HFF-Myc (cell line): ENCODE measurements around the gene CYP46A1.

ENCODE experiments used
- DNase-seq: peaks from one replicate; pipeline ENCODE4 v3.0.0-alpha.2; 2011; ENCODE audit warnings: low read depth; ENCODE audit errors: extremely low read depth
- H3K4me3 ChIP-seq: replicated peaks from 2 replicates; pipeline ENCODE4 v1.5.1; 2011; ENCODE audit warnings: low read depth, mild to moderate bottlenecking, control low read depth, low read length
- TF ChIP-seq, protein P1 (sequence below): IDR thresholded peaks from 2 replicates; pipeline ENCODE4 v1.5.1; 2012; ENCODE audit warnings: mild to moderate bottlenecking, low read depth, low read length, control low read depth; ENCODE audit errors: missing control alignments

CYP46A1 gene

DNA sequence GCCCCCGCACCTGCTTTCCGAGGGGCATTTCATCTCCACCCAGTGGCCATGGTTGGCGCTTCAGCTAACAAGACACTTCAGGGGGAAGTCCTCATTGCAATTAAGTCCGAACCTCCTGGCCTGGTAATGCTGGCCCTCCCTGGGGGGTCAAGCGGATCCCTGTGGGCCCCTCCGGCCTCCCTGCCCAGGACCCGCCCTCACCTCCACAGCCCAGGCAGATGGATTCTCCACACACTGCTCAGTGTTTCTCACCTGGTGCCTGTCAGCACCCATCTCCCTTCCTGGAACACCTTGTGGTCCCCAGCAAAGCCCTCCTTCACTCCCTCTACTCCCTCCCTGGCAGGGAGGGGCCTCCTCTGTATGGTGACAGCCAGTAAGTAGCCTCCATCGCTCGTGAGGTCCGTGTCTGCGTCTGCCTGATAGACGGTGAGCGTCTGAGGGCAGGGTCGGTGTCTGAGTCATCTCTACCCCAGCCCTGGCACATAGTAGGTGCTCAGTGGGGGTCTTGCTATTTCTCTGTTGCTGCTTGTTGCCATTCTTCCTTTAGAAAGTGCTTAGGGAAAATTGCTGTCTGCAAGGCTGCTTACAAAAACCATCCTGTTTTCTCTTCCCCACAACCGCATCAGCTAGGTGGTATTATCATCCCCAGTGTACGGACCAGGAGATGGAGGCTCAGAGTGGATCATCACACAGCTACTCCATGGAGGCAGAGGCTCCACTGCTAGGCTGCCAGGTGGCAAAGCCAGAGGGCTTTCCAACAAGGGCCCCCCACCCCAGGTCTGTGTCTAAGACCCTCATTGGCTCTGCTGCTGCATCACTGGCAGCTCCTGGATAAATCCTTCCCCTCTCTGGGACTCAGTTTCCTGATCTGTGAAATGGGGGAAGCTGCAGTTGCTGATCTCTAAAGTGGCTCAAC lies 69.4 kb downstream of the CYP46A1 start:
- no peak overlapping the region for H3K4me3 ChIP-seq
- TF ChIP-seq, protein P1, sequence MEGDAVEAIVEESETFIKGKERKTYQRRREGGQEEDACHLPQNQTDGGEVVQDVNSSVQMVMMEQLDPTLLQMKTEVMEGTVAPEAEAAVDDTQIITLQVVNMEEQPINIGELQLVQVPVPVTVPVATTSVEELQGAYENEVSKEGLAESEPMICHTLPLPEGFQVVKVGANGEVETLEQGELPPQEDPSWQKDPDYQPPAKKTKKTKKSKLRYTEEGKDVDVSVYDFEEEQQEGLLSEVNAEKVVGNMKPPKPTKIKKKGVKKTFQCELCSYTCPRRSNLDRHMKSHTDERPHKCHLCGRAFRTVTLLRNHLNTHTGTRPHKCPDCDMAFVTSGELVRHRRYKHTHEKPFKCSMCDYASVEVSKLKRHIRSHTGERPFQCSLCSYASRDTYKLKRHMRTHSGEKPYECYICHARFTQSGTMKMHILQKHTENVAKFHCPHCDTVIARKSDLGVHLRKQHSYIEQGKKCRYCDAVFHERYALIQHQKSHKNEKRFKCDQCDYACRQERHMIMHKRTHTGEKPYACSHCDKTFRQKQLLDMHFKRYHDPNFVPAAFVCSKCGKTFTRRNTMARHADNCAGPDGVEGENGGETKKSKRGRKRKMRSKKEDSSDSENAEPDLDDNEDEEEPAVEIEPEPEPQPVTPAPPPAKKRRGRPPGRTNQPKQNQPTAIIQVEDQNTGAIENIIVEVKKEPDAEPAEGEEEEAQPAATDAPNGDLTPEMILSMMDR: no peak
- DNase-seq: no peak

DNA sequence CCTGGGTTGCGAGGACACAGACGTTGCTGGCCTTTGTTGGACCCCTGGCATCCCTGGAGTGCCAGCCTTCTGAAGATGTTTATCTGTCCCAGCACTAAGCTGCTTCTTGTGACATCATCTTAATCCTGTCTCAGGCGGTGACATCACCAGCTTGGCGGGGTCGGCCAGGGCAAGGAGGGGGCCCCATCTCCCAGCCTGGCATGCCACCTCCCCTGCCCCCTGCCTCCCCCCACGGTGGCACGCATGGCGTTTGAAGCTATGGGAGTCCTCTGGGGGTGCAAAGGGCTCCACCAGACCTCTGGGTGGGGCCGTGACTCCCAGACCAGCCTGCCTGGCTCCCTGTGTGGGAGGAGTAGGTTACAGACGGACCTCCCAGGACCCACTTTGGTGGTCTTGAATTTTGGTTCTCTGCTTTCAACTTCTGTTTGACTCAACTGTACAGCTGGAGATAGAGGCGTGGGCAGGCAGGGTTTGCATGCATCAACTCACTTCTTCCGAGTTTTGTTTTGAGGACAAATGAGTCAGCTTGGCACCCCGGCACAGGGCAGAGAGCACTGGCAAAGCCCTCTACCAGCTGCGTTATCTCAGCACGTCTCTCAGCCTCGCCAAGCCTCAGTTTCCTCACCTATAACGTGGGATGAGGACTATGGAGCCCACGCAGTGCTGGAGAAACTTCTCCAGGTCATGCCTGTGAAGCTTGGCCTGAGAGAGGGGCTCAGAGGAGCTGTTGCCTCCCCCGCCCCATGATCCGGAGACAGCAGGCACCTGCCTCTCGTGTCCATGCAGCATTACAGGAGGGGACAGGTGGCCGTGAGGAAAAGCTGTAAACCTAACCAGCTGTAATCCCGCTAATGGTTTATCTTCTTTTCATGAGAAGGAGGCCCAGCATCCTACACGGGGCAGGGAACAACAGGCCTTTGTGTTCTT lies 70.3 kb downstream of the CYP46A1 start:
- no peak overlapping the region for H3K4me3 ChIP-seq
- DNase-seq: no peak
- TF ChIP-seq, protein P1: no peak

DNA sequence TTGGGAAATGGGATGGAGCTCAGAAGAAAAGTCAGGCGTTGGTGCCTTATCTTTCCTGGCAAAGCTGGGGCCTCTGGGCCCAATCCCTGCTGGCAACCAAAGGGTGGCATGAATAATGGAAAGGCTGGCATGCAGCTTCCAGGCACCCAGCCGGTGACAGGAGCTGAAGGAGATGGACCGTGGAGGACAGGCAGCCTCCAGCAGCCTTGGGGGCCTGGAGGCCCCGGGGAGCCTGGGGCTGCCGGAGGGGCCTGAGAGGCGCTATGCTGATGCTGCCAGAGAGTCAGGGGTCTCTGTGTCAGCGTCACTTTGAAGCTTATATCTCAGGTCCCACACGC lies 70.9 kb downstream of the CYP46A1 start:
- H3K4me3 ChIP-seq: no peak overlapping the region
- DNase-seq: no peak
- TF ChIP-seq, protein P1: no peak

DNA sequence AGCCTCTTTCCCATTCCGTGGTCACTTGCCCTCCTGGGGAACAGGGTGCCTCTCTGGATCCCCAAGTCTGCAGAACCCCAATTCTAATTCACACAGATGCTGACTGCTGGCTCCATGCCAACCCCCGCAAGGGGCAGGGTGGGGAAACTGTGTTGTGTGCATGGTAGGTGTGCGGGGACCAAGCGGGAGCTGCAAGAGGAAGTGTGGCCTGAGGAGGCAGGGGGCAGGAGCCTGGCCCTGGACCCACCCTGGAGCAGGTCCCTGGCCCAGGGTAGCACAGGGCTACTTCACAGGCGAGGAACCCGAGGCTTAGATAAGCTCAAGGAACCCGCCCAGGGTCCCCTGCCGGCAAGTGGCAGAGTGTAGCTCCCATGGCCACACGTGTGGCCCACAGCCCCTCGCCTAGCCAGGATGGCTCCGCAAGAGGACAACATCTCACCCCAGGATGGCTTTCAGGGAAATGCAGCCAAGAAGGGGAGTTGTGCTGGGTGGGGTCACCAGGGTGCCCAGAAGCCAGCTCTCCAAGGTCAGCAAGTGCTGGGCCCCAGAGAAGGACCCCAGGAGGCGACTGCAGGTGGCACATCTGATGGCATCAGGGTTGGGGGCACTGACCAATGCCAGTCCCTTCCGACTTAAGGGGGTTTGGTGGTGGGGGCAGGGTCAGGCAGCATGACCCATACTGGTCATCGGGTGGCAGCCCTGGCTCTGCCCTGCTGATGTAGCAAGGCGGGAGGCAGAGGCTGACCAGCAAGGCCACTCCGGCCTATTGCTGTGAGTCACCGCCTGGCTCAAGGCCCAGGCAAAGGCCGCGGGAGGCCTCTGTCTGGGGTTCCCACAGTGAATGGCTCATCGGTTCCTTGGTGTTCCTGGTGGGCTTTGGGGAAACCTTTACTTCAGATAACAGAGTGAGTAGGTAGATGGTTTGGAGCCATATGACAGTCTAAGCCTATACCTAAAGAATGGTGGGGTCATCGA lies 71.8 kb downstream of the CYP46A1 start:
- TF ChIP-seq, protein P1: no peak
- no peak overlapping the region for H3K4me3 ChIP-seq
- DNase-seq: no peak

DNA sequence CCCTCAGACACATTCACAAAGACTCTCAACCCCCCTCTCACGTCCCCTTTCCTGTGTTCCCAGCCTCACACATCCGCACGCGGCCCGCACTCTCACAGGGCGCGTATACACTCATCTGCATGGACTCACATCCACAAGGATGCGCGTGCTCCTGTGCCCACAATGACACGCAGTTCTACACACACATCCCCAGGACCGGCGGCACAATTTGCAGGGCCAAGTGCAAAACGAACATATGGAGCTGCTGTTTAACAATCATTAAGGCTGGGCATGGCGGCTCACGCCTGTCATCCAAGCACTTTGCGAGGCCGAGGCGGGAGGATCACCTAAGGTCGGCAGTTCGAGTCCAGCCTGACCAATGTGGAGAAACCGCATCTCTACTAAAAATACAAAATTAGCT lies 72.7 kb downstream of the CYP46A1 start:
- H3K4me3 ChIP-seq: no peak overlapping the region
- TF ChIP-seq, protein P1: no peak
- DNase-seq: no peak
